H9 (cell line): ENCODE results near the gene PLCH2. TPM values are rescaled to one million over a fixed set of nuclear protein-coding genes. Genes with fewer than 3 reads are reported as not detected.

ENCODE experiments used
- DNase-seq: peaks from one replicate; pipeline ENCODE4 v3.0.0-alpha.2; 2017
- H2AFZ ChIP-seq: one replicate; pipeline ENCODE4 v1.6.1; 2013; ENCODE audit warnings: mild to moderate bottlenecking, low read length, control low read depth, moderate library complexity
- H2AK5ac ChIP-seq: 2 replicates; pipeline ENCODE4 v1.6.1; 2013; ENCODE audit warnings: low read length, control low read depth, mixed read lengths; ENCODE audit not compliant: insufficient read length
- H2BK120ac ChIP-seq: one replicate; pipeline ENCODE4 v1.6.1; 2013; ENCODE audit warnings: low read depth, mild to moderate bottlenecking, low read length, control low read depth, inconsistent platforms; ENCODE audit not compliant: poor library complexity, severe bottlenecking
- H2BK12ac ChIP-seq: 2 replicates; pipeline ENCODE4 v1.6.1; 2013; ENCODE audit warnings: low read length, control low read depth, mixed read lengths, low read depth; ENCODE audit not compliant: insufficient read length
- H2BK15ac ChIP-seq: 2 replicates; pipeline ENCODE4 v1.6.1; 2013; ENCODE audit warnings: low read depth, low read length, control low read depth
- H2BK20ac ChIP-seq: one replicate; pipeline ENCODE4 v1.6.1; 2013; ENCODE audit warnings: low read depth, mild to moderate bottlenecking, low read length, control low read depth, inconsistent platforms; ENCODE audit not compliant: poor library complexity, severe bottlenecking
- H2BK5ac ChIP-seq: 2 replicates; pipeline ENCODE4 v1.6.1; 2013; ENCODE audit warnings: low read length, control low read depth, mixed read lengths; ENCODE audit not compliant: insufficient read length
- H3K14ac ChIP-seq: 2 replicates; pipeline ENCODE4 v1.6.1; 2013; ENCODE audit warnings: low read length, control low read depth; ENCODE audit not compliant: insufficient read depth
- H3K18ac ChIP-seq: 2 replicates; pipeline ENCODE4 v1.6.1; 2013; ENCODE audit warnings: low read depth, mild to moderate bottlenecking, mixed read lengths, low read length, control low read depth; ENCODE audit not compliant: insufficient read length
- H3K23ac ChIP-seq: 2 replicates; pipeline ENCODE4 v1.6.1; 2013; ENCODE audit warnings: low read length, control low read depth, mixed read lengths, low read depth; ENCODE audit not compliant: insufficient read length
- H3K23me2 ChIP-seq: 2 replicates; pipeline ENCODE4 v1.6.1; 2013; ENCODE audit warnings: low read depth, mild to moderate bottlenecking, mixed read lengths, low read length, control low read depth; ENCODE audit not compliant: insufficient read length, poor library complexity, severe bottlenecking
- H3K27ac ChIP-seq: 2 replicates; pipeline ENCODE4 v1.5.1; 2013; ENCODE audit warnings: low read length, control low read depth, mixed read lengths, low read depth; ENCODE audit not compliant: insufficient read length
- H3K27me3 ChIP-seq: 2 replicates; pipeline ENCODE4 v1.6.1; 2013; ENCODE audit warnings: low read length, control low read depth, inconsistent platforms; ENCODE audit not compliant: insufficient read depth
- H3K4ac ChIP-seq: 2 replicates; pipeline ENCODE4 v1.6.1; 2013; ENCODE audit warnings: low read depth, mild to moderate bottlenecking, control low read depth, inconsistent platforms, low read length, moderate library complexity
- H3K4me1 ChIP-seq: 2 replicates; pipeline ENCODE4 v1.6.1; 2013; ENCODE audit warnings: low read length, control low read depth, inconsistent platforms; ENCODE audit not compliant: insufficient read depth
- H3K4me2 ChIP-seq: 2 replicates; pipeline ENCODE4 v1.6.1; 2013; ENCODE audit warnings: low read length, control low read depth, mixed read lengths; ENCODE audit not compliant: insufficient read length, insufficient read depth
- H3K56ac ChIP-seq: 2 replicates; pipeline ENCODE4 v1.6.1; 2013; ENCODE audit warnings: low read depth, mild to moderate bottlenecking, mixed read lengths, low read length, control low read depth; ENCODE audit not compliant: insufficient read length
- H3K79me1 ChIP-seq: 2 replicates; pipeline ENCODE4 v1.6.1; 2013; ENCODE audit warnings: low read depth, mild to moderate bottlenecking, moderate library complexity, low read length, control low read depth, inconsistent platforms; ENCODE audit not compliant: insufficient read depth, poor library complexity, severe bottlenecking
- H3K79me2 ChIP-seq: 2 replicates; pipeline ENCODE4 v1.6.1; 2013; ENCODE audit warnings: low read length, control low read depth, inconsistent platforms; ENCODE audit not compliant: insufficient read depth
- H3K9ac ChIP-seq: 2 replicates; pipeline ENCODE4 v1.6.1; 2013; ENCODE audit warnings: low read length, control low read depth, mixed read lengths; ENCODE audit not compliant: insufficient read length; ENCODE audit errors: extremely low read depth
- H3K9me3 ChIP-seq: one replicate; pipeline ENCODE4 v1.6.1; 2013; ENCODE audit warnings: low read depth, low read length, inconsistent platforms; ENCODE audit not compliant: control insufficient read depth
- H3T11ph ChIP-seq: one replicate; pipeline ENCODE4 v1.6.1; 2013; ENCODE audit warnings: mild to moderate bottlenecking, low read length, control low read depth, inconsistent platforms
- H4K20me1 ChIP-seq: one replicate; pipeline ENCODE4 v1.6.1; 2013; ENCODE audit not compliant: control insufficient read depth, insufficient read length, insufficient read depth
- H4K5ac ChIP-seq: 2 replicates; pipeline ENCODE4 v1.6.1; 2013; ENCODE audit warnings: low read depth, mild to moderate bottlenecking, mixed read lengths, low read length, control low read depth; ENCODE audit not compliant: insufficient read length
- H4K8ac ChIP-seq: replicated peaks from 2 replicates; pipeline ENCODE4 v1.6.1; 2013; ENCODE audit warnings: low read length, control low read depth, mixed read lengths, low read depth; ENCODE audit not compliant: insufficient read length
- H4K91ac ChIP-seq: 2 replicates; pipeline ENCODE4 v1.6.1; 2013; ENCODE audit warnings: low read depth, mild to moderate bottlenecking, moderate library complexity, mixed read lengths, low read length, control low read depth; ENCODE audit not compliant: insufficient read length
- H3K27ac Mint-ChIP-seq, 3 experiments: 2 replicates in 2 of 3; 3 replicates in 1 of 3; pipeline ENCODE4 v1.8.0; 2020 to 2021; ENCODE audit warnings: mixed read lengths in 3 of 3, mild to moderate bottlenecking in 1 of 3, moderate library complexity in 1 of 3
- H3K27me3 Mint-ChIP-seq: 2 replicates; pipeline ENCODE4 v1.8.0; 2021; ENCODE audit warnings: low read depth, mild to moderate bottlenecking, moderate library complexity, mixed read lengths
- H3K36me3 Mint-ChIP-seq, 3 experiments: 2 replicates in 2 of 3; 3 replicates in 1 of 3; pipeline ENCODE4 v1.8.0; 2020 to 2021; ENCODE audit warnings: low read depth in 3 of 3, mixed read lengths in 3 of 3; ENCODE audit not compliant: insufficient read depth in 1 of 3
- H3K4me1 Mint-ChIP-seq, 2 experiments: 2 replicates each; pipeline ENCODE4 v1.8.0; 2020; ENCODE audit warnings: mixed read lengths in 2 of 2
- H3K4me3 Mint-ChIP-seq, 2 experiments: 2 replicates in 1 of 2; 3 replicates in 1 of 2; pipeline ENCODE4 v1.8.0; 2020 to 2021; ENCODE audit warnings: mild to moderate bottlenecking in 2 of 2, mixed read lengths in 2 of 2, moderate library complexity in 1 of 2
- H3K9me3 Mint-ChIP-seq, 2 experiments: 2 replicates in 1 of 2; 3 replicates in 1 of 2; pipeline ENCODE4 v1.8.0; 2020; ENCODE audit warnings: mild to moderate bottlenecking in 2 of 2, mixed read lengths in 2 of 2, moderate library complexity in 1 of 2
- CTCF ChIP-seq: fragments of 200-600 bp; sonication (generic); conservative IDR thresholded peaks from 3 replicates; pipeline ENCODE4 v1.8.0; 2021; ENCODE audit warnings: antibody characterized with exemption, mild to moderate bottlenecking
- WGBS: extraction: QIAGEN DNeasy Blood & Tissue Kit; methylation state at CpG from one replicate; pipeline ENCODE4 v1.1.7; 2013; ENCODE audit warnings: missing lambda C conversion rate, low lambda C conversion rate, mixed read lengths; ENCODE audit not compliant: insufficient read length; ENCODE audit errors: extremely low coverage; 5-methylcytosine and 5-hydroxymethylcytosine counted together
- total RNA-seq: library from RNA; stranded (reverse); gene quantifications from 2 replicates; pipeline ENCODE4 v1.2.1, GENCODE V29; 2021

Gene PLCH2
- total RNA-seq, 1 experiment from 2014 or later: 0.09 TPM

DNA sequence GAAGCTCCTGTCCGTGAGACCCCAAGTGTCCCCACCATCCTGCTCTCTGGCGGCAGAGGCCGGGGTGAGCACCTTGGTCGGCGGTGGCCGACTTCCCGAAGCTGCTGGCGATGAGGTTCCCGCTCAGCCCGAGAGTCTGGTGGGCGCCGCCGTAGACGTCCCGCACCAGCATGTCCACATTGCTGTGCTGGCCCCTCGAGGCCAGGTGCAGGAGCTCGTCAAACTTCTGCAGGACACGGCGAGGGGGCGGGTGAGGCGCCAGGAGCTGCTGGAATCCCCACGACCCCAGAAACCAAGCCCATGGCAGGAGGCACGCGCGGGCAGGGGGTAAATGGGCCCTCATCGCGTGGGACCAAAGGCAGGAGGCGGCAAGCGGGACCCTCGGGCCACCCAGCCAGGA, 43.6 kb downstream of the PLCH2 start:
- Mint-ChIP-seq H3K27ac (no peak overlapping the region), H3K4me1 (peaks cover 8 to 12% of the 10 kb centered on the region in 2 experiments), H3K4me3 (no peak overlapping the region), H3K9me3 (no peaks in the 10 kb centered on the region), H3K36me3 (peaks cover 28 to 52% (median 44%) of the 10 kb centered on the region in 3 experiments), H3K27me3 (no peaks in the 10 kb centered on the region)
- no peak overlapping the region for H3K14ac ChIP-seq
- H3K18ac ChIP-seq: no peak overlapping the region
- no peak for DNase-seq
- no peak overlapping the region for H3K23ac ChIP-seq
- H2BK20ac ChIP-seq: no peak overlapping the region
- no peak overlapping the region for H4K5ac ChIP-seq
- TF ChIP-seq CTCF: no peak
- peaks cover 3% of the 10 kb centered on the region for H4K20me1 ChIP-seq
- H2AK5ac ChIP-seq: no peak overlapping the region
- no peak overlapping the region for H2BK120ac ChIP-seq
- H3T11ph ChIP-seq: no peak overlapping the region
- H3K4me2 ChIP-seq: no peak overlapping the region
- H3K4me1 ChIP-seq: peaks cover 2% of the 10 kb centered on the region; the same call in 1 of the 2 replicates
- H2BK5ac ChIP-seq: no peak overlapping the region
- H3K4ac ChIP-seq: no peak overlapping the region
- no peaks in the 10 kb centered on the region for H3K23me2 ChIP-seq
- H3K56ac ChIP-seq: no peak overlapping the region
- peaks cover 12% of the 10 kb centered on the region for H3K79me1 ChIP-seq
- H3K79me2 ChIP-seq: peaks cover 17% of the 10 kb centered on the region; the same call in 1 of the 2 replicates
- H3K27me3 ChIP-seq: no peaks in the 10 kb centered on the region
- no peaks in the 10 kb centered on the region for H3K9me3 ChIP-seq
- no CpG with 5 or more reads among the region's 30 CpGs for WGBS
- H4K91ac ChIP-seq: no peak overlapping the region
- H3K9ac ChIP-seq: no peak overlapping the region
- H2BK15ac ChIP-seq: no peak overlapping the region
- no peak overlapping the region for H2AFZ ChIP-seq
- H2BK12ac ChIP-seq: no peak overlapping the region
- no peak overlapping the region for H3K27ac ChIP-seq
- no peak overlapping the region for H4K8ac ChIP-seq
